SK-N-SH (cell line): ENCODE data around the gene CPN1.
"Not testable (repeated sequence)": the region's sequence is repeated elsewhere in the genome, so short reads cannot be mapped to it uniquely, and the experiment has no call there.

Source experiments
- MXI1 ChIP-seq: IDR thresholded peaks from 2 replicates; pipeline ENCODE4 v1.6.1; 2012; ENCODE audit warnings: mild to moderate bottlenecking, low read depth, low read length, improper control_type of control experiment
- NFIC ChIP-seq: IDR thresholded peaks from 2 replicates; pipeline ENCODE4 v1.4.0; 2012; ENCODE audit warnings: borderline replicate concordance
- TAF1 ChIP-seq: IDR thresholded peaks from 2 replicates; pipeline ENCODE4 v1.6.1; 2012; ENCODE audit warnings: low read depth, mild to moderate bottlenecking, low read length, moderate library complexity, borderline replicate concordance
- YY1 ChIP-seq: IDR thresholded peaks from 2 replicates; pipeline ENCODE4 v1.4.0; 2012; ENCODE audit warnings: low read depth, mild to moderate bottlenecking
- TF ChIP-seq, protein P1 (sequence below): fragments of 200-600 bp; sonication (generic); IDR thresholded peaks from 2 replicates; pipeline ENCODE4 v1.6.1; 2017; ENCODE audit warnings: antibody characterized with exemption, mild to moderate bottlenecking, moderate library complexity

DNA sequence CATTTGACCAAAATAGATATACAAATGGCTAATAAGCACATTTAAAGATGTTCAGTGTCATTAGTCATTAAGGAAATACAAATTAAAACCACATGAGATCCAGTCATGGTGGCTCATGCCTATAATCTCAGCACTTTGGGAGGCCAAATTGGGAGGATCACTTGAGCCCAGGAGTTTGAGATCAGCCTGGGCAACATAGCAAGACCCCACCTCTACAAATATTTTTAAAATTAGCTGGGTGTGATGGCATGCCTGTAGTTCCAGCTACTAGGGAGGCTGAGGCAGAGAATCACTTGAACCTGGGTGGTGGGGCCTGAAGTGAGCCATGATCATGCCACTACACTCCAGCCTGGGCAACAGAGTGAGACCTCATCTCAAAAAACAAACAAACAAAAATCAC is 607 bp upstream of the CPN1 start:
- TF ChIP-seq, protein P1, sequence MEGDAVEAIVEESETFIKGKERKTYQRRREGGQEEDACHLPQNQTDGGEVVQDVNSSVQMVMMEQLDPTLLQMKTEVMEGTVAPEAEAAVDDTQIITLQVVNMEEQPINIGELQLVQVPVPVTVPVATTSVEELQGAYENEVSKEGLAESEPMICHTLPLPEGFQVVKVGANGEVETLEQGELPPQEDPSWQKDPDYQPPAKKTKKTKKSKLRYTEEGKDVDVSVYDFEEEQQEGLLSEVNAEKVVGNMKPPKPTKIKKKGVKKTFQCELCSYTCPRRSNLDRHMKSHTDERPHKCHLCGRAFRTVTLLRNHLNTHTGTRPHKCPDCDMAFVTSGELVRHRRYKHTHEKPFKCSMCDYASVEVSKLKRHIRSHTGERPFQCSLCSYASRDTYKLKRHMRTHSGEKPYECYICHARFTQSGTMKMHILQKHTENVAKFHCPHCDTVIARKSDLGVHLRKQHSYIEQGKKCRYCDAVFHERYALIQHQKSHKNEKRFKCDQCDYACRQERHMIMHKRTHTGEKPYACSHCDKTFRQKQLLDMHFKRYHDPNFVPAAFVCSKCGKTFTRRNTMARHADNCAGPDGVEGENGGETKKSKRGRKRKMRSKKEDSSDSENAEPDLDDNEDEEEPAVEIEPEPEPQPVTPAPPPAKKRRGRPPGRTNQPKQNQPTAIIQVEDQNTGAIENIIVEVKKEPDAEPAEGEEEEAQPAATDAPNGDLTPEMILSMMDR = not testable (repeated sequence)
- TF ChIP-seq MXI1, TAF1, NFIC, YY1: not testable (repeated sequence)
